DMS 273 (cell line): ENCODE measurements around the gene FAT2.

ENCODE experiments used
- DNase-seq: peaks from one replicate; lab custom pipeline; 2025; ENCODE audit not compliant: unreplicated experiment; lab: John Stamatoyannopoulos, UW

The FAT2 gene

DNA sequence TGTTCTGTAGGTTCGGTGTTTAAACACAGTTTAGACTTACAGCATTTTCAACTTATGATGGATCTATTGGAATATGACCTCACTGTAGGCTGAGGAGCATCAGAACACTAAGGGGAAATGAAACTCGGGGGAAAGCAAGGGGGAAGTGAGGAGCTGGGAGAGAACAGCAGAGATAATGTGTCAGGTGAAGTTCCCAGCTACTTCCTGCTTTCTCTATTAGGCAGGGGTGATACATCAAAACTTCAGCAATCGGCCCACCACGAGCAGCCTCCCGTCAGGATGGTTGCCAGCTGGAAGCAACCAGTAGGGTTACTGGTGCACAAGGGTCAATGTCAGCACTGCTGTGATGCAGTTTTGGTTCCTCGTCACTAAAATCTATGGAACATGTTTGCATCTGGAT lies 34.3 kb downstream of the FAT2 start:
- DNase-seq, result no peak

DNA sequence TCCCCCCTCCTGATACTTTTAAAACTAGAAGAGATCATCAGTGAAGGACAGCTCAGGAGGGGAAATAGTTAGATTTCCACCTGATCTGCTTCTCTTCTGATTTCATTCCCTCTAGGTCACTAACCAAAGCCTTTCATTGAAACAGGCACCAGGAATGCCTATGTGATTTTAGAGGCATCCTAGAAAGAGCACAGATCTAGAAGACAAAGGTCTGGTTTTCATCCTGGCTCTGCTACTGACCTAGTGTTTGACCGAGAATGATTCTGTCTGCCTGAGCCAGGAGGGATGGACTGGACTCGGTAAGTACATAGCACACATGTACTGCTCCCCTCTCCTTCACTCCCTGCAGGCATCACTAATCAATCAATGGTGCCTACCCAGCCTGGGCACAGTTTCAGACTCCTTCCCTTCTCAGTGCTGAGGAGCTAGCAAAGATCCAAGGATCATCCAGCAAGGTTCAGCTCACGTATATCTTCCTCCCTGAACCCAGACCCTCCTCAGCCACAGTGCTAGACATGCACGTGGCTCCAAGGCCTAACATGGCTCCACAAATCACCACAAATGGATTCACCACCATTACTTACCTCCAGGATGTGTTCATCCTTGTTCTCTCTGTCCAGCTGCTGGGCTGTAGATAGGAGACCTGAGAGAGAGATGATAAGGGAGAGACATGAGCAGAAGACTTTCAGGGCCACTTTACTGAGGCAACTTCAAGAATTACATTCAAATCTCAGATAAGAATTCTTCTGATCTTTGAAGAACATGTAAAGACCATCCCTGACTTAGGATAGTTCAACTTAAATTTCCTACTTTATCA lies 35.2 kb downstream of the FAT2 start:
- DNase-seq, result no peak

DNA sequence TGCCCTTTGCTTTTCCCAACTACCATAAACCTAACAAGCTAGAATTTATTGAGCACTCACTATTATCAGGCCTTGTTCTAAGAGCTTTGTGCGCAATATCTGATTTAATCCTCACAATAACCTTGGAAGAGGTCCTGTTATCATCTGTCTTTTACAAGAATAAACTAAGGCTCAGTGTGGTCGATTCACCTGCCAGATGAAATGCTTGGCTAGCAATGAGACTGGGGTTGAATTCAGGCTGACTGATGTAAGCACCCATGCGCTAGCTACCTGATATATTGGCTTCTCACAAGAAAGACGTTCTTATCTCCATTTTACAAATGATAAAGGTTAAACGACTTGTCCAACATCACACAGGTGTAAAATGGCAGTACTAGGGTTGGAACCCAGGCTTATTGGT lies 37.4 kb downstream of the FAT2 start:
- no peak for DNase-seq

DNA sequence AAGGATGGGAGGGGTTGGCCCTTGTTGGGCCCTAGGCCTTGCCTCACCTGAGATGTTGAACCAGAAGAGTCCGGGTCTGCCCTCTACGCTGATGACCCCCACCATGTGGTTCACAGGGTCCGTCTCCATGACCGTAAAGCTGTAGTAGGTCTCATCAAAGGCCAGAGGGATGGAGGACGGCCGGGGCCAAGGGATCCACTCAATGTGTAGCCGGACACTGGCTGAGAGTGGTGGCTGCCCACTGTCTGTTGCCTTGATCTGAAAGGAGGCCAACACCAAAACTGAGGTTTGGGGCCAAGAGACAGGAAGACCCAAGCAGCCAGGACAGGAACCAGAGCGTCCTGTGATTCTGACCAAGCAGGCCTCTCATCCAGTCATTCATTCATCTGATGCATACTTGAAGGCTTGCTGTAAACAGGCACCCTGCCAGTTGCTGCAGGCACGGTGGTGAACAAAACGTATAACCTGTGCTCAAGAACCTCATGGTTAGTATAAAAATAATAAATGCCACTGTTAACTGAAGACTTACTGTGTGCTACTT lies 37.9 kb downstream of the FAT2 start:
- DNase-seq, result no peak

DNA sequence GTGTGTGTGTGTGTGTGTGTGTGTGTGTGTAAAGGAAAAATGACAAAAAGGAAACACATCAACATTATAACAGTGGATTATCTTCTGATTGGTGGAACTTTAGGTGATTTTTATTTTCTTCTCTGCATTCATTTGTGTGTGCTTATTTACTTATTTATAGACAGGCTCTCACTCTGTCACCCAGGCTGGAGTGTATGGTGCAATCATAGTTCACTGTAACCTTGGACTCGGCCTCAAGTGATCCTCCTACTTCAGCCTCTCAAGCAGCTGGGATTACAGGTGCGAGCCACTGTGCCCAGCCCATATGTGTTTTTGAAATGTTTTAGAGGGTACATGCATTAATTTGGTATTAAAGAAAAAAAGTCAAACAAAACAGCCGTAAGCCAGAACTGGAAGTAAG lies 39.1 kb downstream of the FAT2 start:
- DNase-seq, result no peak

DNA sequence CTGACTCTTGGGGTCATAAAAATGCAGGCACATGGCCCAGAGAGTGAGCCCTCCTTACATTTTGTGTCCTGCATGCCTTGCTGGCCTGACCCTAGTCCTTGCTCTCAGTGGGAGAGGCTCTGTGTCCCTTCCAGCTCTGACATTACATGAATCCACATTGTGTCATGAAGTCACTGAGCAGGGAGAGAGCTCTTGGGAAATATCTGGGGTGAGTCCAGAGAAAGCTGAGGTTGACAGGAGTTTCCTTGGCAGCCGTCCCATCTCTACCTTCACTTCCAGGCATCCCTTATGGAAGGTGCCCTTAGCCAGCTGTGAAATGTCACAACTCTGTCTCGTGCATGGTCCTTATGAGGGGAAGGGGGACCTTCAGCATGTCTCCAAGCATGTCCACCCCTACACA lies 41.0 kb downstream of the FAT2 start:
- DNase-seq, result no peak

DNA sequence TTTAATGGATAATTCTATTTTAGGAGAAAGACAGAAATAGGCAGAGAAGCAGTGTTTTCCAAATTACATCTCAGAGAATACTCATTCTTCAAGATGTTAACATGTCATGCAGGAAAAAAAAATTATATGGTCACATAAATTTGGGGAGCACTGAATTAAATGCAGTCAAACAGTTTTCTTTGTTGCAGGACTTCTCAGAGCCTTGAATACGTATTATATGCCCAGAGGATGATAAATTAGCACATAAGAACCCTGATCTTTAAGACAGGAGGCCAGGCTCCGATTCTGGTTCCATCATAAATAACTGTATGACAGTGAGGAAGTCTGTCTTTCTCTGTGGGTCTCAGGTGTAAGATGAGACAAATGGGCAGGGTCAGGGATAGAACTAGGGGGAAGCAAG lies 41.4 kb downstream of the FAT2 start:
- no peak for DNase-seq

DNA sequence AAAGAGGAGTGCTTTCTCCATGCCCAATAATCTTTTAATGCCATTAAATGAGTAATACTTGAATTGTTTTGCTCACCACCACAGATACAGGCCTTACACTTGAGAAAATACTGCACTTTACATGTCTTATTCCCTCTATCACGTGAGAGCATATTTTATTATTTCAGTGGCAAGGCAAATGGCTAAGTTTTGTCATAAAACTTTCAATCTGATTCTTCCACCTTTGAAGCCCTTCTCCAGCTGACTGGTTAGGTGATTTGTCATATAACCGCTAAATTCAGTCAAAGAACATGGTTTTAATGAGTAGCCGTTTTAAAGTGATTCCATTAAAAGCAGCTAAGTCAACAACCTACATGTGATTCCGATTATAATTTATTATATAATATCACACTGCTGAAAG lies 43.8 kb downstream of the FAT2 start:
- DNase-seq, result no peak

DNA sequence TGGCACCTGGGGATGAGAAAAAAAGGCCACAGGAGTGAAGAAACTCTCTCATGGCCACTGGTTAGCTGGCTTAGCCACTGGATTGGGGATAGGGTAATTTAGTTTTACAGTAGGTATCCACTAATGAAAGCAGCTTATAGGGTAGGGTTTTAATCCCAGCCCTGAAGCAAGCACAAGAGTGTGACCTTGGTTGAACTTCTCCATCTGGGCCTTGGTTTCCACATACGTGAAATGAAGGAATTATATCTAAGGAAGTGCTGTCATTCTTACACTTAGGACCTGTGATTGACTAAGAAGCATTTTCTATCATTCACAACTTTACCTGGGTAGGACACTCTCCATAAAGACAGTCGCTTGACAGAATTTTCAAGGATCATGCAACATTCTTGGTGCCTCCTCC lies 49.6 kb downstream of the FAT2 start:
- DNase-seq, result no peak
